Right atrium auricular region (tissue), 2 donors: Measurements from ENCODE around the gene C16orf96. TPM values are rescaled to one million over a fixed set of nuclear protein-coding genes. Genes with fewer than 3 reads are reported as not detected.

ENCODE experiments used
- DNase-seq: peaks from one replicate; pipeline ENCODE4 v3.0.0-alpha.2; 2019; ENCODE audit warnings: low spot score
- H3K27ac ChIP-seq, 2 donors: fragments of 200-600 bp; sonication (generic); 1 replicate in 1 of 2; 2 replicates in 1 of 2; pipeline ENCODE4 v1.5.1; 2016 to 2019
- H3K27me3 ChIP-seq, 2 donors: fragments of 200-600 bp; sonication (generic); one replicate each; pipeline versions ENCODE4 v1.5.1 to v1.6.0; 2017 to 2019
- H3K36me3 ChIP-seq: fragments of 200-600 bp; sonication (generic); one replicate; pipeline ENCODE4 v1.5.1; 2016
- H3K4me1 ChIP-seq, 2 donors: fragments of 200-600 bp; sonication (generic); one replicate each; pipeline versions ENCODE4 v1.5.1 to v1.6.0; 2017 to 2019
- H3K4me3 ChIP-seq, 2 donors: fragments of 200-600 bp; sonication (generic); 1 replicate in 1 of 2; 2 replicates in 1 of 2; pipeline ENCODE4 v1.5.1; 2017 to 2019; ENCODE audit warnings: mild to moderate bottlenecking in 1 of 2, moderate library complexity in 1 of 2
- H3K9me3 ChIP-seq, 2 donors: fragments of 200-600 bp; sonication (generic); one replicate each; pipeline ENCODE4 v1.5.1; 2019
- total RNA-seq, 2 donors: library from RNA; depleted of rRNA; stranded (reverse); fragments of >200 nt; gene quantifications; one replicate each; pipeline ENCODE4 v1.1.0, GENCODE V29; 2016
- TF ChIP-seq, protein P1 (sequence below), 2 donors: fragments of 200-600 bp; sonication (generic); IDR thresholded peaks; one replicate each; pipeline ENCODE4 v1.5.1; 2019; ENCODE audit warnings: antibody characterized with exemption in 2 of 2

The C16orf96 gene
- total RNA-seq, 2 donors from 2014 or later = 0.24 TPM; not detected in 1

DNA sequence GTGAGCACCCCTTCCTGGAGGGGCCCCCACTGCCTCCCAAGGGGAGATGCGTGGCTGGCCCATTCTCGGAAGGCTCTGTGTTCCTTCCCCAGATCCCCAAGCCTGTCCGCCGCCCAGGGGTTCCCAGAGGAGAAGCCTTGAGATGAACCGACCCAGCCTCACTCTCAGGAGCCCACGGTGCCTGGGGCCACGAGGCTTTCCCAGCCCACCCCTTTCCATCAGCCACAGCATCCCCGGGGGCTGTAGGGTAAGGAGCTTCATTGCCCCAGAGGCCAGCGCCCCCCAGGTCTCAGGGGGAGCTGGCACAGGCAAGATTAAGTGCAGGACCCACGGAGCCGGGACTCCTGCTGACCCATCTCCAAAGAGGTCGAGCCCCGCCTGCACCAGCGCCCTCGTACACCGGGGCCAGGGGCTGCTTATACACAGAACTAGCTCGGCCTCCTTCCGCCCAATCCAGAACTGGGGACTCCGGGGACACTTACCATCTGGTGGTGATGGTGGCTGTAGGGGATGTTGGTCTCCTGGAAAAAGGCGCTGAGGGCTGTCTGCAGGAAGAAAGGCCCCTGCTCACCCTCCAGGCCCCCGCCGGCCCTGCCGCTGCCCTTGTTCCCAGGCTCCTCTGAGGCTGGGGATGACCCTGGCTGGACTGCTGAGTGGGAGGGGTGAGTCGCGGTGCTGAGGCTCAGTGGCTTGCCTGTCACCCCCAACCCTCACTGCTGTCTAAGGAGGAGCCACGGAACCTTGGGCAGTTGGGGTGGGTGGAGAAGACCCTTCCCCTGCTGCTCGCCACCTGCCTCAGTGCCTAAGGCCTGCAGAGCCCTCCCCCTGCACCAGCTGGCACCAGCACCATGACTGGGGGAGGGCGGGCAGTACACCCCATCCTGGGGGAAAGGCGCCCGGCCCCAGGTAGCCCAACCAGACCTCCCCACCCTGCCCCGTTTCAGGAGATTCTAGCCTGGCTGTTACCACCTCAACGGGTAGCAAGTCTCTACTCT, 54.2 kb downstream of the C16orf96 start:
- peaks cover 0 to 39% of the 10 kb centered on the region in 2 donors for H3K4me1 ChIP-seq
- peaks cover 19% of the 10 kb centered on the region for H3K36me3 ChIP-seq
- TF ChIP-seq, protein P1, sequence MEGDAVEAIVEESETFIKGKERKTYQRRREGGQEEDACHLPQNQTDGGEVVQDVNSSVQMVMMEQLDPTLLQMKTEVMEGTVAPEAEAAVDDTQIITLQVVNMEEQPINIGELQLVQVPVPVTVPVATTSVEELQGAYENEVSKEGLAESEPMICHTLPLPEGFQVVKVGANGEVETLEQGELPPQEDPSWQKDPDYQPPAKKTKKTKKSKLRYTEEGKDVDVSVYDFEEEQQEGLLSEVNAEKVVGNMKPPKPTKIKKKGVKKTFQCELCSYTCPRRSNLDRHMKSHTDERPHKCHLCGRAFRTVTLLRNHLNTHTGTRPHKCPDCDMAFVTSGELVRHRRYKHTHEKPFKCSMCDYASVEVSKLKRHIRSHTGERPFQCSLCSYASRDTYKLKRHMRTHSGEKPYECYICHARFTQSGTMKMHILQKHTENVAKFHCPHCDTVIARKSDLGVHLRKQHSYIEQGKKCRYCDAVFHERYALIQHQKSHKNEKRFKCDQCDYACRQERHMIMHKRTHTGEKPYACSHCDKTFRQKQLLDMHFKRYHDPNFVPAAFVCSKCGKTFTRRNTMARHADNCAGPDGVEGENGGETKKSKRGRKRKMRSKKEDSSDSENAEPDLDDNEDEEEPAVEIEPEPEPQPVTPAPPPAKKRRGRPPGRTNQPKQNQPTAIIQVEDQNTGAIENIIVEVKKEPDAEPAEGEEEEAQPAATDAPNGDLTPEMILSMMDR (IDR thresholded peaks at IDR 0.05) = no peak
- H3K4me3 ChIP-seq = no peak overlapping the region
- no peaks in the 10 kb centered on the region for H3K27me3 ChIP-seq
- DNase-seq = no peak
- no peaks in the 10 kb centered on the region for H3K9me3 ChIP-seq
- no peak overlapping the region for H3K27ac ChIP-seq

DNA sequence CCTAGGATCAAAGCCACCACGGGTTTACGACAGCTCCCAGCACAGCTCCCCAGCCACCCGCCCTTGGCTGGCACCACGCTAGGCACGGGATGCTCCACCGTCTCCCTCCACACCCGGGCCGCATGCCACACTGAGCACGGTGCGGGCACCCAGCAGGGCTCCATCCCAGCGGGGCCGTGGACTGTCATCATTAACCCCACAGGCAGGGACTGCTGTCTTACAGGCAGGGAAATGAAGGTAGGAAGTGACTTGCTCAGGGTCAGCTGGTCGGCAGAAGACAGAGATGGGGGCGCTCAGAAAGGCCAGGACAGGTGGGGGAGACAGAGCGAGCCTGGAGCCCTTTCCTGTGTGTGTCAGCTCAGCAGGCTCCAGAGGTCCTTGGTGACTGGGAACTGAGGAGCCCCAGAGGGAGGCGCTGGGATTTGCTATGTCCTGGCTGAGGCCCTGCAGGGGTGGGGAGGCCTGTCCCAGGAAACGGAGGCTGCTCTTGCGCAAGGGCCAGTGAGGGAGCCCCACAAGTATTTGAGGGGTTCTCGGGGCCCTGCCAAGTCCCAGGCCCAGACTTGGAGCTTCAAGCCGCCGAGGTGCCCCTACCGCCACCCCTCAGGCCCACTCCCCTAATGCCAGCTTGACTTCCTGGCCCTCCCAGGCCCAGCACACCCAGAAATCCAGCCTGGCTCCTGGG, 55.3 kb downstream of the C16orf96 start:
- TF ChIP-seq, protein P1 (IDR thresholded peaks at IDR 0.05) = no peak
- DNase-seq = no peak
- Histone ChIP-seq H3K27me3 (no peaks in the 10 kb centered on the region), H3K4me3 (no peak overlapping the region), H3K27ac (no peak overlapping the region), H3K4me1 (peaks cover 0 to 47% of the 10 kb centered on the region in 2 donors), H3K9me3 (no peaks in the 10 kb centered on the region), H3K36me3 (peaks cover 19% of the 10 kb centered on the region)

DNA sequence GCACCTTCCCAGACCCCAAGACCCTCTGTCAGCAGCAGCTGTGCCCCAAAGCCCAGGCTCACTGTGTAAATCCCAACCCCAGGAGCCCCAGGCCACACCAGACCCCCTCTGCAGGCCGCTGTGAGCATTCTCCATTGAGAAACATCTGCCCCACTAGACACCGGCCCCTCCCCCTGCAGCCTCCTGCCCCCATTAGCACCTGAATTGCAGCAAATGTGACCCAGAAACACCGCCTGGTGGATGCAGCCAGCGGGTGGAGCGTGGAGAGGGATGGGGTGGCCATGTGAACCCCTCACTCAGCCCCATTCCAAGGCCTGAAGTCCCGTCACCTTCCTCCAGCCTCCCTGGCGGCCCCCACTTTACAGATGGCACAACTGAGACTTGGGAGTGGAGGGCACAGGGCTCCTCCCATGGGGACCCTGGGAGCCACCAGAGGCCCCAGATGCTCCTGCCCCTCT, 56.4 kb downstream of the C16orf96 start:
- no peaks in the 10 kb centered on the region for H3K27me3 ChIP-seq
- TF ChIP-seq, protein P1 (IDR thresholded peaks at IDR 0.05) = no peak
- no peak overlapping the region for H3K27ac ChIP-seq
- H3K4me1 ChIP-seq = peaks cover 0 to 56% of the 10 kb centered on the region in 2 donors
- no peaks in the 10 kb centered on the region for H3K9me3 ChIP-seq
- no peak for DNase-seq
- peaks cover 19% of the 10 kb centered on the region for H3K36me3 ChIP-seq
- H3K4me3 ChIP-seq = no peak overlapping the region

DNA sequence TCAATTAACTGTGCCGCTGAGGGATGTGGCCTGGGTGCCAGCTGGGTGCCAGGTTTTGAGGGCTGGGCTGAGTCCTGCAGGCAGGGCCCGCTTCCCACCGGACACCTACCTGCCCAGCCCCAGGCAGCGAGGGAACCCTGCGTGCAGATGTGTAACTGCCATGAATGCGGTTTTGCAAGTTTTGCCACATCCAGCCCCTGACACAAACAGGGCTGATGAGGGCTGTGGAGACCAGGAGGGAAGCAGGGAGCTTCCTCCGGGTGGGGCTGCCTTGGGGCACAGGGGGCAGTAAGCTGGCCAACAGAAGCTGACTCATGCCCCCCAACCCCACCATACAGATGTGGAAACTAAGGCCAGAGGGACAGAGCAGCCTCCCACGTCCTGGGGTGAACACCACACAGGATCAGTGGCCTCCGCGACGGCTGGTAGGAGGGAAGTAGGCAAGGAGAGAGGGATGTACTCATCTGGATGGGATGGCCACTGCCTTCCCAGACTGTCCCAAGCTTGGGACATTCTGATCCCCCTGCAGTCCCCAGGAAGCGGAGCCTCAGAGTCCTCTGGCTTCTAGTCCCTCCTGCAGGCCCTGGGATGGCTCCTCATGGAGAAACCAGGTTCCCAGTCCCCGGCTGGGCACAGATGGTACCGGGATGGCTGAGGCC, 57.0 kb downstream of the C16orf96 start:
- H3K4me1 ChIP-seq = peaks cover 0 to 62% of the 10 kb centered on the region in 2 donors
- H3K9me3 ChIP-seq = no peaks in the 10 kb centered on the region
- H3K27me3 ChIP-seq = no peaks in the 10 kb centered on the region
- H3K4me3 ChIP-seq = peak overlapping the region; percentile 87 to 94
- peaks cover 16% of the 10 kb centered on the region for H3K36me3 ChIP-seq
- H3K27ac ChIP-seq = peak overlapping the region; percentile 96 to 97
- TF ChIP-seq, protein P1 (IDR thresholded peaks at IDR 0.05) = no peak
- no peak for DNase-seq

DNA sequence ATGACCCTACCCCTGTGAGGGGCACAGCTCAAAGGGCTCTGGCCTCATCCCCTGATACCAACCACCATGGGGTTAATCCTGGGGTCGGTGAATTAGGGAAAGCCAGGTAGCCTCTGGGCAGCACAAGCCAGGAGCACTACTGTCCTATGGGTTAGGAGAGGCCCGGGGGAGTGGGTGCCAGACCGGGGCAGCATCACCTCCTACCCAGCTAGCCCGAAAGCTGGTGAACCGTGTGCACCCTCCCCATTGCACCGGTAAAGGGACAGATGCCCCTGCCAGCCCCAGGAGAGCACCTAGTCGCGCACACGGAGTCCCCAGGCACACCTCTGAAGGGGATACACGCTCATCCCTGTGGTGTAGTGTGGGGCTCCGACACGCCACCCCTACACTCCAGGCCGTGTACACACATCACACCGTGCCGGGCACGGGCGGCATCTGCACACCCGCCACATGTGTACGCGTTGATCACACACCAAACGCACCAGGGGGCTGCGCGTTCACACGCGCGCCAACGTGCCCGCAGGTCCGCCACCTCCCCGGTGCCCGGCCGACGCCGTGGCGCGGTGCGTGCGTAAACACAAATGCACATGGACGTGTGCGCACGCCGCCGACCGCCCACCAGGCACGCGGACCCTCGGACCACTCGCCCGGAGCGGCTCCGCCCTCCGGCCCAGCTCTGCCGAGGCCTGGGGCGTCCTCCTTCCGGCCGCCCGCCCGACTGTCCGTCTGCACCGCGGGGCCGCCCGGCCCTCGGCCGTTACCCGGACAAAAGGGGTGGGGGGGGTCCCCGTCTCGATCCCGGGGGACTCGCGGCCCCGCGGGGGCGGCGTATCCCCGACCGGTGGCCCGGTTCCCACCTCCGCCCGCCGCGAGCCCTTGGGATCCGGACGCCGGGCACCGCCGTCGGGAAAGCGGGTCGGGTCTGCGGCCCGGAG, 57.8 kb downstream of the C16orf96 start:
- TF ChIP-seq, protein P1 (IDR thresholded peaks at IDR 0.05) = no peak
- peak overlapping the region; percentile 87 to 94 for H3K4me3 ChIP-seq
- H3K27me3 ChIP-seq = no peaks in the 10 kb centered on the region
- H3K27ac ChIP-seq = peak overlapping the region; percentile 96 to 97
- DNase-seq = no peak
- peaks cover 8% of the 10 kb centered on the region for H3K36me3 ChIP-seq
- H3K4me1 ChIP-seq = peaks cover 0 to 62% of the 10 kb centered on the region in 2 donors
- H3K9me3 ChIP-seq = no peaks in the 10 kb centered on the region
